WTC11 (cell line): ENCODE measurements around the gene ANKDD1B. TPM values are rescaled to one million over a fixed set of nuclear protein-coding genes. Genes with fewer than 3 reads are reported as not detected.

ENCODE experiments used
- ATAC-seq: fragments of 200-7000 bp; cut with Tn5 transposase; 2 replicates; pipeline ENCODE4 v1.10.0; 2021; ENCODE audit warnings: mild to moderate bottlenecking, moderate library complexity
- CTCF ChIA-PET: fragments of 300-600 bp; sonication (Branson Sonifier 250); formaldehyde crosslinking; loops from one replicate; lab custom pipeline; 2021; ENCODE audit warnings: antibody characterized with exemption; lab: Charles Lee
- POLR2A ChIA-PET: fragments of 350-600 bp; sonication (Branson Sonifier 250); formaldehyde crosslinking; loops from one replicate; lab custom pipeline; 2021; ENCODE audit warnings: antibody characterized with exemption; lab: Charles Lee
- DNase-seq: peaks from one replicate; pipeline ENCODE4 v3.0.0; 2021; ENCODE audit warnings: low spot score
- H3K27ac Mint-ChIP-seq: 2 replicates; pipeline ENCODE4 v1.8.0; 2021; ENCODE audit warnings: mixed read lengths
- H3K27me3 Mint-ChIP-seq: 2 replicates; pipeline ENCODE4 v1.8.0; 2021; ENCODE audit warnings: low read depth, mild to moderate bottlenecking, moderate library complexity, mixed read lengths
- H3K36me3 Mint-ChIP-seq: 2 replicates; pipeline ENCODE4 v1.8.0; 2021; ENCODE audit warnings: mixed read lengths
- H3K4me1 Mint-ChIP-seq: 2 replicates; pipeline ENCODE4 v1.8.0; 2022; ENCODE audit warnings: mixed read lengths
- H3K4me3 Mint-ChIP-seq: 2 replicates; pipeline ENCODE4 v1.8.0; 2021; ENCODE audit warnings: mild to moderate bottlenecking, moderate library complexity, mixed read lengths
- H3K9me3 Mint-ChIP-seq: 2 replicates; pipeline ENCODE4 v1.8.0; 2021; ENCODE audit warnings: mixed read lengths
- ARID4B ChIP-seq: sonication (generic); formaldehyde crosslinking; IDR thresholded peaks from 2 replicates; pipeline ENCODE4 v1.8.0; 2023; ENCODE audit warnings: missing genetic modification reagents, mild to moderate bottlenecking, borderline replicate concordance
- CBFB ChIP-seq: sonication (generic); formaldehyde crosslinking; IDR thresholded peaks from 2 replicates; pipeline ENCODE4 v1.8.1; 2022; ENCODE audit warnings: mild to moderate bottlenecking, low read depth, missing genetic modification reagents
- FOXK1 ChIP-seq: sonication (generic); formaldehyde crosslinking; IDR thresholded peaks from 2 replicates; pipeline ENCODE4 v1.8.0; 2022; ENCODE audit warnings: mild to moderate bottlenecking, moderate library complexity, missing genetic modification reagents
- GABPB1 ChIP-seq: sonication (generic); formaldehyde crosslinking; IDR thresholded peaks from 2 replicates; pipeline ENCODE4 v1.8.1; 2023; ENCODE audit warnings: mild to moderate bottlenecking, missing genetic modification reagents
- GTF2I ChIP-seq: fragments of 250-450 bp; sonication (Bioruptor Pico); conservative IDR thresholded peaks from 2 replicates; pipeline ENCODE4 v1.4.0; 2021; ENCODE audit warnings: mild to moderate bottlenecking
- IRF2 ChIP-seq: sonication (generic); formaldehyde crosslinking; IDR thresholded peaks from 2 replicates; pipeline ENCODE4 v1.8.0; 2022; ENCODE audit warnings: low read depth, missing genetic modification reagents, borderline replicate concordance
- NFE2L1 ChIP-seq: sonication (generic); formaldehyde crosslinking; IDR thresholded peaks from 2 replicates; pipeline ENCODE4 v1.8.1; 2023; ENCODE audit warnings: missing genetic modification reagents
- NR1H2 ChIP-seq: sonication (generic); formaldehyde crosslinking; IDR thresholded peaks from 2 replicates; pipeline ENCODE4 v1.9.0; 2021; ENCODE audit warnings: mild to moderate bottlenecking, moderate library complexity, missing genetic modification reagents
- OVOL2 ChIP-seq: fragments of 250-450 bp; sonication (Bioruptor Pico); IDR thresholded peaks from 2 replicates; pipeline ENCODE4 v1.9.0; 2021; ENCODE audit warnings: mild to moderate bottlenecking, borderline replicate concordance
- RORB ChIP-seq: fragments of 250-450 bp; sonication (Bioruptor Pico); IDR thresholded peaks from 2 replicates; pipeline ENCODE4 v1.9.0; 2021; ENCODE audit warnings: mild to moderate bottlenecking
- SMAD4 ChIP-seq: sonication (generic); formaldehyde crosslinking; IDR thresholded peaks from 2 replicates; pipeline ENCODE4 v1.8.0; 2022; ENCODE audit warnings: mild to moderate bottlenecking, missing genetic modification reagents
- SP1 ChIP-seq: sonication (generic); formaldehyde crosslinking; conservative IDR thresholded peaks from 2 replicates; pipeline ENCODE4 v1.8.1; 2022; ENCODE audit warnings: missing genetic modification reagents
- TCF7 ChIP-seq: sonication (generic); formaldehyde crosslinking; IDR thresholded peaks from 2 replicates; pipeline ENCODE4 v1.8.0; 2022; ENCODE audit warnings: mild to moderate bottlenecking, low read depth, missing genetic modification reagents, moderate library complexity
- TP53 ChIP-seq: sonication (generic); formaldehyde crosslinking; IDR thresholded peaks from 2 replicates; pipeline ENCODE4 v1.8.1; 2023; ENCODE audit warnings: mild to moderate bottlenecking, missing genetic modification reagents
- ZNF396 ChIP-seq: fragments of 250-450 bp; sonication (Bioruptor Pico); IDR thresholded peaks from 2 replicates; pipeline ENCODE4 v1.8.0; 2021; ENCODE audit warnings: mild to moderate bottlenecking, moderate library complexity, borderline replicate concordance
- ZSCAN18 ChIP-seq: fragments of 250-450 bp; sonication (Bioruptor Pico); IDR thresholded peaks from 2 replicates; pipeline ENCODE4 v2.1.2; 2022; ENCODE audit warnings: mild to moderate bottlenecking, moderate library complexity
- total RNA-seq: library from RNA; stranded (reverse); gene quantifications from 3 replicates; pipeline ENCODE4 v1.2.3, GENCODE V29; 2021
- TF ChIP-seq, protein P1 (sequence below): sonication (generic); formaldehyde crosslinking; IDR thresholded peaks from 2 replicates; pipeline ENCODE4 v1.8.1; 2023; ENCODE audit warnings: mild to moderate bottlenecking, moderate library complexity, missing genetic modification reagents
- TF ChIP-seq, protein P2 (sequence below): fragments of 250-450 bp; sonication (Bioruptor Pico); IDR thresholded peaks from 2 replicates; pipeline ENCODE4 v1.8.0; 2021; ENCODE audit warnings: mild to moderate bottlenecking
- TF ChIP-seq, protein P3 (sequence below): sonication (generic); formaldehyde crosslinking; IDR thresholded peaks from 2 replicates; pipeline ENCODE4 v1.8.1; 2022; ENCODE audit warnings: mild to moderate bottlenecking, moderate library complexity, missing genetic modification reagents

ANKDD1B gene
- total RNA-seq, 1 experiment from 2014 or later: 0.28 TPM

DNA sequence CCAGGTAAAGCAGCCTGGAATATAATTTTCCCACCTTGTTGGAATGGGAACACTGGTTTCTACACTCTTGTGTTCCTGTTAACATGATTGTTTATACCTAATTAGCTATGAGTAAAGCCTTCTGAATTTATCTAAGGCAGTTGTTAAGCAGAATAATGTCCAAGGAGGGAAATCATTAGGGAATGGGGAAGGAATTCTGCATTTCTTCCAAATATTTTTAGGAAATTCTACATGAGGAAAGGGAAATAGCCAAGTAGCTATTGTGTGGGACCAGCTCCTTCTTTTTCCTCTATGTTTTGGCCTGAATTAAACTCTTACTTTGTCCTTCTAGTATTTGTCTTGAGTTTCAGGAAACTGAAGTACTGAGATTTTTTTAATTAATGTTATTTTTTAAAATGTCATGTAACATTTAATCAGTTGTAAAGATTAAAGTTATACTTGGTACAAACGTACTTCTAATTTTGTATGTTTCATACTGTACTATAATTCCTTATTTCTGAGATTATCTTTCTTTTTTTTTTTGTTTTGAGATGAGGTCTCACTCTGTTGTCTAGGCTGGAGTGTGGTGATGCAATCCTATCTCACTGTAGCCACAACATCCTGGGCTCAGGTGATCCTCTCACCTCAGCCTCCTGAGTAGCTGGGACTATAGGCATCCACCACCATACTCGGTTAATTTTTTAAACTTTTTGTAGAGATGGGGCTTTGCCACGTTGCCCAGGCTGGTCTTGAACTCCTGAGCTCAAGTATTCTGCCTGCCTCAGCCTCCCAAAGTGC, 28.5 kb downstream of the ANKDD1B start:
- ATAC-seq (no peak), DNase-seq (no peak)
- Mint-ChIP-seq H3K9me3 (peaks cover 3% of the 10 kb centered on the region), H3K4me3 (no peak overlapping the region), H3K36me3 (no peaks in the 10 kb centered on the region), H3K4me1 (0 out of 2 replicates have a peak, but pooled peaks cover 1% of the 10 kb centered on the region), H3K27me3 (no peaks in the 10 kb centered on the region; the same call in 1 of the 2 replicates), H3K27ac (no peak overlapping the region)
- no peak for TF ChIP-seq ZSCAN18 (CRISPR knock-in tag)
- TF ChIP-seq CBFB: no peak
- no peak for TF ChIP-seq GTF2I (CRISPR knock-in tag)
- TF ChIP-seq, protein P1, sequence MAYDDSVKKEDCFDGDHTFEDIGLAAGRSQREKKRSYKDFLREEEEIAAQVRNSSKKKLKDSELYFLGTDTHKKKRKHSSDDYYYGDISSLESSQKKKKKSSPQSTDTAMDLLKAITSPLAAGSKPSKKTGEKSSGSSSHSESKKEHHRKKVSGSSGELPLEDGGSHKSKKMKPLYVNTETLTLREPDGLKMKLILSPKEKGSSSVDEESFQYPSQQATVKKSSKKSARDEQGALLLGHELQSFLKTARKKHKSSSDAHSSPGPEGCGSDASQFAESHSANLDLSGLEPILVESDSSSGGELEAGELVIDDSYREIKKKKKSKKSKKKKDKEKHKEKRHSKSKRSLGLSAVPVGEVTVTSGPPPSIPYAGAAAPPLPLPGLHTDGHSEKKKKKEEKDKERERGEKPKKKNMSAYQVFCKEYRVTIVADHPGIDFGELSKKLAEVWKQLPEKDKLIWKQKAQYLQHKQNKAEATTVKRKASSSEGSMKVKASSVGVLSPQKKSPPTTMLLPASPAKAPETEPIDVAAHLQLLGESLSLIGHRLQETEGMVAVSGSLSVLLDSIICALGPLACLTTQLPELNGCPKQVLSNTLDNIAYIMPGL (CRISPR knock-in tag): no peak
- no peak for TF ChIP-seq TCF7 (CRISPR knock-in tag)
- no peak for TF ChIP-seq NFE2L1 (CRISPR knock-in tag)
- TF ChIP-seq NR1H2 (CRISPR knock-in tag): no peak
- TF ChIP-seq ZNF396 (CRISPR knock-in tag): no peak
- TF ChIP-seq, protein P2, sequence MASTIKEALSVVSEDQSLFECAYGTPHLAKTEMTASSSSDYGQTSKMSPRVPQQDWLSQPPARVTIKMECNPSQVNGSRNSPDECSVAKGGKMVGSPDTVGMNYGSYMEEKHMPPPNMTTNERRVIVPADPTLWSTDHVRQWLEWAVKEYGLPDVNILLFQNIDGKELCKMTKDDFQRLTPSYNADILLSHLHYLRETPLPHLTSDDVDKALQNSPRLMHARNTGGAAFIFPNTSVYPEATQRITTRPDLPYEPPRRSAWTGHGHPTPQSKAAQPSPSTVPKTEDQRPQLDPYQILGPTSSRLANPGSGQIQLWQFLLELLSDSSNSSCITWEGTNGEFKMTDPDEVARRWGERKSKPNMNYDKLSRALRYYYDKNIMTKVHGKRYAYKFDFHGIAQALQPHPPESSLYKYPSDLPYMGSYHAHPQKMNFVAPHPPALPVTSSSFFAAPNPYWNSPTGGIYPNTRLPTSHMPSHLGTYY (CRISPR knock-in tag): no peak
- TF ChIP-seq GABPB1 (CRISPR knock-in tag): no peak
- TF ChIP-seq, protein P3, sequence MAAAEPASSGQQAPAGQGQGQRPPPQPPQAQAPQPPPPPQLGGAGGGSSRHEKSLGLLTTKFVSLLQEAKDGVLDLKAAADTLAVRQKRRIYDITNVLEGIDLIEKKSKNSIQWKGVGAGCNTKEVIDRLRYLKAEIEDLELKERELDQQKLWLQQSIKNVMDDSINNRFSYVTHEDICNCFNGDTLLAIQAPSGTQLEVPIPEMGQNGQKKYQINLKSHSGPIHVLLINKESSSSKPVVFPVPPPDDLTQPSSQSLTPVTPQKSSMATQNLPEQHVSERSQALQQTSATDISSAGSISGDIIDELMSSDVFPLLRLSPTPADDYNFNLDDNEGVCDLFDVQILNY (CRISPR knock-in tag): no peak
- TF ChIP-seq ARID4B (CRISPR knock-in tag): no peak
- no peak for TF ChIP-seq OVOL2 (CRISPR knock-in tag)
- POLR2A ChIA-PET: no interaction called here
- CTCF ChIA-PET: no interaction called here

DNA sequence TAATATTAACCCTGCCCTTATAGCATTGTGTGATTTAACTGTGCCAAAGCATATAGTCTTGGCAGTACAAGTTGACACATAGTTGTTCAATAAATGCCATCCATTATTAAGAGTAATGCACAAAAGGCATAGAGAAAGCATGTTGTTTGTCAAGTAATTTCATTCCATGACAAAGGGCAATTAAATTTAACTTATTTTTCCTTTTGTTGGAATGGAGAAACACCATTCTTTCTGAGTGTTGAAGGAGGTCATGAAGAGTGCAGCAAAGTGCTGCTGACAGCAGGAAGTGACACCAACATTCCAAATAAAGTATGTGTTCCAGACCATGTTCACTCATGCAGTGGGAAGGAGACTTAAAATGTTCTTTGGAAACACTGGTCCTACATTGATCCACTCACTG, 29.1 kb downstream of the ANKDD1B start:
- ChIA-PET CTCF (no interaction called here), POLR2A (no interaction called here)
- H3K4me3 Mint-ChIP-seq: no peak overlapping the region
- no peak overlapping the region for H3K27ac Mint-ChIP-seq
- no peaks in the 10 kb centered on the region for H3K4me1 Mint-ChIP-seq
- no peaks in the 10 kb centered on the region for H3K36me3 Mint-ChIP-seq
- DNase-seq (no peak), ATAC-seq (no peak)
- H3K27me3 Mint-ChIP-seq: no peaks in the 10 kb centered on the region; the same call in 1 of the 2 replicates
- H3K9me3 Mint-ChIP-seq: peaks cover 3% of the 10 kb centered on the region; the same call in 1 of the 2 replicates
- TF ChIP-seq SMAD4: no peak
- TF ChIP-seq NR1H2 (CRISPR knock-in tag): no peak
- no peak for TF ChIP-seq SP1
- TF ChIP-seq, protein P1 (CRISPR knock-in tag): no peak
- no peak for TF ChIP-seq TP53
- TF ChIP-seq CBFB: no peak
- no peak for TF ChIP-seq FOXK1 (CRISPR knock-in tag)
- TF ChIP-seq, protein P2 (CRISPR knock-in tag): no peak
- no peak for TF ChIP-seq RORB
- TF ChIP-seq IRF2 (CRISPR knock-in tag): no peak
- TF ChIP-seq ZSCAN18 (CRISPR knock-in tag): no peak
